H1 (cell line): Measurements from ENCODE around the gene MIER3. TPM values are rescaled to one million over a fixed set of nuclear protein-coding genes. Genes with fewer than 3 reads are reported as not detected.

Source experiments
- CTCF ChIA-PET: fragments of 300-600 bp; sonication (Branson Sonifier 250); formaldehyde crosslinking; loops from one replicate; lab custom pipeline; 2021; ENCODE audit not compliant: partially characterized antibody; lab: Charles Lee
- POLR2A ChIA-PET: fragments of 300-600 bp; sonication (Branson Sonifier 250); formaldehyde crosslinking; loops from one replicate; lab custom pipeline; 2021; ENCODE audit warnings: inconsistent platforms; ENCODE audit not compliant: partially characterized antibody; lab: Charles Lee
- DNase-seq, 2 experiments: peaks; one replicate each; pipeline versions ENCODE4 v3.0.0 to v3.0.0-alpha.2; 2010 to 2022; ENCODE audit warnings: low spot score in 2 of 2, low read depth in 1 of 2, mixed read lengths in 1 of 2
- FAIRE-seq: peaks from 2 replicates; lab custom pipeline; 2011; peaks lifted over from hg19 to GRCh38; lab: Jason Lieb, UNC
- H2AFZ ChIP-seq: 2 replicates; pipeline ENCODE4 v1.8.1; 2012; ENCODE audit warnings: low read length, inconsistent platforms
- H2AK5ac ChIP-seq: 2 replicates; pipeline ENCODE4 v1.6.1; 2013; ENCODE audit warnings: low read depth, low read length
- H2BK120ac ChIP-seq: replicated peaks from 2 replicates; pipeline ENCODE3; 2013; ENCODE audit warnings: low read depth, low read length, inconsistent platforms
- H2BK12ac ChIP-seq: 2 replicates; pipeline ENCODE4 v1.6.1; 2013; ENCODE audit warnings: low read depth, low read length
- H2BK15ac ChIP-seq: 2 replicates; pipeline ENCODE4 v1.6.1; 2013; ENCODE audit warnings: low read length
- H2BK20ac ChIP-seq: 2 replicates; pipeline ENCODE4 v1.6.1; 2013; ENCODE audit warnings: low read length
- H2BK5ac ChIP-seq: 2 replicates; pipeline ENCODE4 v1.6.1; 2013; ENCODE audit warnings: low read depth, low read length
- H3K14ac ChIP-seq: 2 replicates; pipeline ENCODE4 v1.6.1; 2013; ENCODE audit warnings: inconsistent platforms; ENCODE audit not compliant: insufficient read length
- H3K18ac ChIP-seq: 2 replicates; pipeline ENCODE4 v1.6.1; 2013; ENCODE audit warnings: low read length; ENCODE audit errors: extremely low read depth
- H3K23ac ChIP-seq: 2 replicates; pipeline ENCODE4 v1.6.1; 2013; ENCODE audit warnings: inconsistent platforms; ENCODE audit not compliant: insufficient read length
- H3K23me2 ChIP-seq: 2 replicates; pipeline ENCODE4 v1.6.1; 2013; ENCODE audit warnings: low read depth, low read length
- H3K27ac ChIP-seq: 2 replicates; pipeline ENCODE4 v1.6.1; 2011; ENCODE audit warnings: low read depth, low read length, inconsistent platforms
- H3K27me3 ChIP-seq, 4 experiments: replicated peaks in 1 of 4; 1 replicate in 1 of 4; 2 replicates in 3 of 4; pipeline versions ENCODE4 v1.6.1 to v1.8.1; 2011 to 2013; ENCODE audit warnings: low read length in 3 of 4, mild to moderate bottlenecking in 3 of 4, inconsistent platforms in 2 of 4, mixed read lengths in 2 of 4, moderate library complexity in 1 of 4; ENCODE audit not compliant: control insufficient read depth in 3 of 4, insufficient read depth in 3 of 4; ENCODE audit errors: extremely low read depth in 1 of 4
- H3K36me3 ChIP-seq, 4 experiments: 2 replicates each; pipeline versions ENCODE4 v1.6.1 to v1.8.1; 2011 to 2013; ENCODE audit warnings: mild to moderate bottlenecking in 4 of 4, low read length in 3 of 4, moderate library complexity in 2 of 4, control low read depth in 1 of 4, inconsistent platforms in 1 of 4; ENCODE audit not compliant: insufficient read depth in 4 of 4, control insufficient read depth in 2 of 4
- H3K4ac ChIP-seq: replicated peaks from 2 replicates; pipeline ENCODE3; 2013; ENCODE audit warnings: low read length, low read depth, mixed read lengths, inconsistent platforms; ENCODE audit not compliant: insufficient read length
- H3K4me1 ChIP-seq, 4 experiments: replicated peaks in 1 of 4; 1 replicate in 1 of 4; 2 replicates in 3 of 4; pipeline versions ENCODE4 v1.6.1 to v1.8.1; 2011 to 2013; ENCODE audit warnings: low read length in 3 of 4, inconsistent platforms in 2 of 4, mixed read lengths in 1 of 4; ENCODE audit not compliant: insufficient read depth in 4 of 4, control insufficient read depth in 3 of 4
- H3K4me2 ChIP-seq, 2 experiments: 2 replicates each; pipeline versions ENCODE4 v1.6.1 to v1.8.1; 2011 to 2013; ENCODE audit warnings: low read depth in 2 of 2, low read length in 2 of 2, control low read depth in 1 of 2, inconsistent platforms in 1 of 2, mild to moderate bottlenecking in 1 of 2; ENCODE audit not compliant: insufficient read depth in 1 of 2
- H3K4me3 ChIP-seq, 4 experiments: fragments of 200-600, 300-600 bp in 1 of 4; sonication (generic), shearing (Covaris generic), sonication (Bioruptor Twin) in 1 of 4; 2 replicates each; pipeline versions ENCODE4 v1.5.1 to v1.8.1; 2011 to 2016; ENCODE audit warnings: low read length in 4 of 4, low read depth in 3 of 4, control low read depth in 2 of 4, inconsistent platforms in 2 of 4, mild to moderate bottlenecking in 2 of 4, mixed read lengths in 1 of 4, moderate library complexity in 1 of 4; ENCODE audit not compliant: insufficient read depth in 2 of 4; ENCODE audit errors: extremely low read depth in 1 of 4
- H3K56ac ChIP-seq: replicated peaks from 2 replicates; pipeline ENCODE3; 2013; ENCODE audit warnings: low read depth, mild to moderate bottlenecking, mixed read lengths, low read length, inconsistent platforms; ENCODE audit not compliant: insufficient read length
- H3K79me1 ChIP-seq: 2 replicates; pipeline ENCODE4 v1.6.1; 2013; ENCODE audit warnings: low read depth, low read length, control low read depth
- H3K79me2 ChIP-seq, 2 experiments: 2 replicates each; pipeline versions ENCODE4 v1.6.1 to v1.8.1; 2012 to 2013; ENCODE audit warnings: low read length in 2 of 2, mild to moderate bottlenecking in 2 of 2, inconsistent platforms in 1 of 2; ENCODE audit not compliant: insufficient read depth in 2 of 2, control insufficient read depth in 1 of 2
- H3K9ac ChIP-seq, 4 experiments: replicated peaks in 1 of 4; 1 replicate in 1 of 4; 2 replicates in 3 of 4; pipeline versions ENCODE4 v1.6.1 to v1.8.1; 2011 to 2013; ENCODE audit warnings: low read depth in 3 of 4, low read length in 3 of 4, control low read depth in 2 of 4, mild to moderate bottlenecking in 2 of 4, moderate library complexity in 2 of 4, inconsistent platforms in 1 of 4; ENCODE audit errors: extremely low read depth in 1 of 4
- H3K9me3 ChIP-seq, 2 experiments: 2 replicates each; pipeline versions ENCODE4 v1.6.1 to v1.8.1; 2012 to 2013; ENCODE audit warnings: mild to moderate bottlenecking in 2 of 2, moderate library complexity in 2 of 2, control low read depth in 1 of 2, inconsistent platforms in 1 of 2, low read depth in 1 of 2, low read length in 1 of 2, mixed read lengths in 1 of 2; ENCODE audit not compliant: insufficient read depth in 2 of 2
- H4K20me1 ChIP-seq, 2 experiments: replicated peaks in 1 of 2; 2 replicates each; pipeline versions ENCODE3 to v1.8.1; 2011 to 2013; ENCODE audit warnings: inconsistent platforms in 2 of 2, low read length in 2 of 2, mild to moderate bottlenecking in 1 of 2; ENCODE audit not compliant: insufficient read depth in 2 of 2, control insufficient read depth in 1 of 2
- H4K5ac ChIP-seq: 2 replicates; pipeline ENCODE4 v1.6.1; 2013; ENCODE audit warnings: low read length, low read depth, mixed read lengths, inconsistent platforms; ENCODE audit not compliant: insufficient read length
- H4K8ac ChIP-seq: 2 replicates; pipeline ENCODE4 v1.8.0; 2013; ENCODE audit warnings: mild to moderate bottlenecking, moderate library complexity, low read length, inconsistent platforms; ENCODE audit not compliant: insufficient read depth; ENCODE audit errors: extremely low read depth
- H4K91ac ChIP-seq: replicated peaks from 2 replicates; pipeline ENCODE3; 2013; ENCODE audit warnings: low read length, mixed read lengths, inconsistent platforms; ENCODE audit not compliant: insufficient read length
- BRCA1 ChIP-seq: IDR thresholded peaks from 2 replicates; pipeline ENCODE4 v1.6.1; 2012; ENCODE audit warnings: low read depth, low read length, improper control_type of control experiment
- SP4 ChIP-seq: IDR thresholded peaks from 2 replicates; pipeline ENCODE4 v1.6.1; 2012; ENCODE audit warnings: low read length, inconsistent platforms
- SRF ChIP-seq: IDR thresholded peaks from 2 replicates; pipeline ENCODE4 v1.6.1; 2011; ENCODE audit warnings: mild to moderate bottlenecking, low read depth, low read length, moderate library complexity
- WGBS, 2 experiments: shearing (Covaris generic) in 1 of 2; methylation state at CpG; one replicate each; pipeline versions ENCODE4 v1.1.6 to v1.1.7; 2013 to 2015; ENCODE audit warnings: low lambda C conversion rate in 2 of 2, mixed read lengths in 2 of 2, inconsistent platforms in 1 of 2, low coverage in 1 of 2, missing lambda C conversion rate in 1 of 2; ENCODE audit not compliant: insufficient replicate concordance in 2 of 2, insufficient coverage in 1 of 2, insufficient read length in 1 of 2; ENCODE audit errors: extremely low coverage in 1 of 2, missing lambda C conversion rate in 1 of 2; 5-methylcytosine and 5-hydroxymethylcytosine counted together
- polyA plus RNA-seq, 7 experiments: library from polyadenylated mRNA; depleted of rRNA in 3 of 7; stranded (reverse) in 5 of 7; unstranded in 2 of 7; fragments of >200 nt in 5 of 7; fragments of 200-250 nt in 2 of 7; gene quantifications; 1 replicate in 5 of 7; 2 replicates in 1 of 7; 4 replicates in 1 of 7; pipeline versions ENCODE4 v1.2.1 to v1.2.3, GENCODE V29; 2011 to 2013; ENCODE audit warnings: missing spikeins in 2 of 7, mixed read lengths in 2 of 7
- total RNA-seq: library from RNA; stranded (reverse); fragmentation: NEBNext Ultra II Directional; extraction: Animal tissue kit (Norgen Biotek cat#: 25700); gene quantifications from 2 replicates; pipeline ENCODE4 v1.2.1, GENCODE V29; 2021

Gene MIER3
- total and polyA plus RNA-seq, 2 of the 8 experiments (the other 6 are each of a cell fraction or from before 2014, with no cell fraction given) = 9.6 to 33.3 TPM

DNA sequence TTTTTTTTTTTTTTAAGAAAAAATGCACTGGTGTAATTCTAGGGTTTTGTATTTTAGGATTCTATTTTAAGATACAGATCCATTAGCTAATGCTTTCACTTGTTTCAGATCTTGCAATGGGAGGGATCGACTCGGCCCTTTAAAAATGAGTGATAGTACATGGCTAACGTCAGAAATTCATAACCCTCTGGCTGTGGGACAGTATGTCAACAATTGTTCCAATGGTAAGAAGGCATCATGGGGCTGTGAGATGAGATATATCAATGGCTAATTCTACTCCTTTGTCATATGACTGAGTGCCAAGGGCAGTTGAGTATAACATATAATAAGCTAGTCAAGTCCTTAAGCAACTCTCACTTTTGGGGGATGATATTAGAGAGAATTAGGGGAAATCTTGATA is 38.2 kb downstream of the MIER3 start:
- Histone ChIP-seq H3K14ac (no peak overlapping the region), H4K20me1 (no peaks in the 10 kb centered on the region), H3K27ac (no peak overlapping the region), H3K4me3 (no peak overlapping the region), H3K36me3 (peaks cover 0 to 3% (median 0%) of the 10 kb centered on the region in 4 experiments; a peak in 2 of 8 replicates), H3K18ac (no peak overlapping the region), H2AK5ac (no peak overlapping the region), H3K4me2 (no peak overlapping the region), H2BK12ac (no peak overlapping the region), H3K79me1 (no peaks in the 10 kb centered on the region), H4K91ac (no peak overlapping the region), H2BK15ac (no peak overlapping the region), H3K23me2 (peaks cover 10% of the 10 kb centered on the region), H3K9me3 (no peaks in the 10 kb centered on the region), H2BK120ac (no peak overlapping the region), H2AFZ (no peak overlapping the region), H4K8ac (no peak overlapping the region), H3K27me3 (no peaks in the 10 kb centered on the region), H3K9ac (no peak overlapping the region), H3K56ac (no peak overlapping the region), H4K5ac (no peak overlapping the region), H2BK20ac (no peak overlapping the region), H3K4me1 (peaks cover 0 to 6% (median 2%) of the 10 kb centered on the region in 4 experiments; a peak in 3 of 7 replicates), H3K23ac (no peak overlapping the region), H3K4ac (no peak overlapping the region), H3K79me2 (no peaks in the 10 kb centered on the region; a peak in 1 of 4 replicates), H2BK5ac (no peak overlapping the region)
- 82% methylated on average over 3 of the region's 3 CpGs; no CpG with 5 or more reads in 1 of the 2 experiments for WGBS, 2 experiments
- DNase-seq = no peak
- POLR2A ChIA-PET = no interaction called here
- CTCF ChIA-PET = interaction anchor here (2.1 kb wide), 1 partner anchor 13 kb away, joined by 7 read pairs; no protein-coding TSS in a partner anchor
- no peak for FAIRE-seq
- no peak for TF ChIP-seq SP4
- TF ChIP-seq SRF = no peak
- TF ChIP-seq BRCA1 = no peak
